Cardiac muscle cell (in vitro differentiated cells and primary cell): Measurements from ENCODE around the gene PPP3CA. TPM values are rescaled to one million over a fixed set of nuclear protein-coding genes. Genes with fewer than 3 reads are reported as not detected.

Experiments used
- DNase-seq, 2 donors: peaks; one replicate each; pipeline versions ENCODE4 v3.0.0 to v3.0.0-alpha.2; 2010 to 2017; ENCODE audit warnings: low read depth in 1 of 2, low spot score in 1 of 2
- H3K27ac ChIP-seq: fragments of 200-600 bp; sonication (generic); 2 replicates; pipeline ENCODE4 v1.5.1; 2016
- H3K27me3 ChIP-seq: fragments of 200-600 bp; sonication (generic); 2 replicates; pipeline ENCODE4 v1.6.0; 2016; ENCODE audit warnings: control low read depth
- H3K36me3 ChIP-seq: fragments of 200-600 bp; sonication (generic); 2 replicates; pipeline ENCODE4 v1.5.1; 2016; ENCODE audit warnings: control low read depth
- H3K4me1 ChIP-seq: fragments of 200-600 bp; sonication (generic); 2 replicates; pipeline ENCODE4 v1.8.1; 2017; ENCODE audit warnings: low read depth, mild to moderate bottlenecking, mixed run types
- H3K4me3 ChIP-seq: fragments of 200-600 bp; sonication (generic); 2 replicates; pipeline ENCODE4 v1.5.1; 2016; ENCODE audit warnings: mild to moderate bottlenecking
- H3K9me3 ChIP-seq: fragments of 200-600 bp; sonication (generic); 2 replicates; pipeline ENCODE4 v1.5.1; 2017; ENCODE audit warnings: low read depth, mild to moderate bottlenecking, control low read depth
- CTCF ChIP-seq: IDR thresholded peaks from 2 replicates; pipeline ENCODE4 v1.5.1; 2012; ENCODE audit warnings: low read depth, mild to moderate bottlenecking, low read length
- polyA plus RNA-seq: library from polyadenylated mRNA; unstranded; fragments of >200 nt; fragmentation: Nextera tagmentation; extraction: Ambion mirVana; gene quantifications from 2 replicates; pipeline ENCODE4 v1.2.1, GENCODE V29; 2016
- total RNA-seq: library from RNA; depleted of rRNA; stranded (reverse); fragments of >200 nt; gene quantifications from 2 replicates; pipeline ENCODE4 v1.2.3, GENCODE V29; 2016

Gene PPP3CA
- total and polyA plus RNA-seq, 2 experiments from 2014 or later, result 8.2 to 21.3 TPM

- no peaks in the 10 kb centered on the region for H3K36me3 ChIP-seq
- no peak for TF ChIP-seq CTCF
These were observed 170.2 kb downstream of the PPP3CA start for GRCh38 chr4:101177154-101177553.

GRCh38 chr4:101175896-101176676 is 171.2 kb downstream of the PPP3CA start:
- Histone ChIP-seq H3K4me3 (no peak overlapping the region), H3K9me3 (no peaks in the 10 kb centered on the region), H3K27ac (no peak overlapping the region), H3K36me3 (no peaks in the 10 kb centered on the region), H3K4me1 (peaks cover 26% of the 10 kb centered on the region), H3K27me3 (no peaks in the 10 kb centered on the region)
- peak in 1 of 2 donors; percentile 21 for DNase-seq
- TF ChIP-seq CTCF, result no peak

More at GRCh38 chr4:101177154-101177553, 170.2 kb downstream of the PPP3CA start:
- H3K4me3 ChIP-seq, result no peak overlapping the region
- H3K27me3 ChIP-seq, result no peaks in the 10 kb centered on the region
- H3K27ac ChIP-seq, result no peak overlapping the region
- DNase-seq, result no peak
- H3K4me1 ChIP-seq, result peaks cover 26% of the 10 kb centered on the region
- no peaks in the 10 kb centered on the region for H3K9me3 ChIP-seq

- H3K4me3 ChIP-seq, result no peak overlapping the region
- peak in 1 of 2 donors; percentile 40 for DNase-seq
- no peaks in the 10 kb centered on the region for H3K9me3 ChIP-seq
- H3K36me3 ChIP-seq, result no peaks in the 10 kb centered on the region
- H3K27me3 ChIP-seq, result no peaks in the 10 kb centered on the region
- peaks cover 26% of the 10 kb centered on the region for H3K4me1 ChIP-seq
- no peak overlapping the region for H3K27ac ChIP-seq
- TF ChIP-seq CTCF, result no peak
These were observed 172.5 kb downstream of the PPP3CA start for GRCh38 chr4:101174679-101175345.

- Histone ChIP-seq H3K27me3 (no peaks in the 10 kb centered on the region), H3K36me3 (no peaks in the 10 kb centered on the region), H3K9me3 (no peaks in the 10 kb centered on the region), H3K4me1 (peaks cover 29% of the 10 kb centered on the region), H3K27ac (no peak overlapping the region), H3K4me3 (no peak overlapping the region)
- TF ChIP-seq CTCF, result no peak
- DNase-seq, result no peak
These were observed 175.0 kb downstream of the PPP3CA start for GRCh38 chr4:101172369-101172768.

- no peak overlapping the region for H3K4me3 ChIP-seq
- no peaks in the 10 kb centered on the region for H3K36me3 ChIP-seq
- TF ChIP-seq CTCF, result no peak
- no peak for DNase-seq
- no peak overlapping the region for H3K27ac ChIP-seq
- peaks cover 24% of the 10 kb centered on the region for H3K4me1 ChIP-seq
- no peaks in the 10 kb centered on the region for H3K9me3 ChIP-seq
- H3K27me3 ChIP-seq, result no peaks in the 10 kb centered on the region
These were observed 175.6 kb downstream of the PPP3CA start for GRCh38 chr4:101171747-101172146.
